GM21619 (cell line): ENCODE data around the gene DHRS12.

Experiments
- ATAC-seq: cut with Tn5 transposase; IDR thresholded peaks from one replicate; pipeline ENCODE4 v1.9.1; 2021; ENCODE audit not compliant: unreplicated experiment

Gene DHRS12

GRCh38 chr13:51803422-51804294 is at the start of gene DHRS12:
TSS of gene DHRS12 (minus strand) at chr13:51804163. CDS start at chr13:51799659, 4,504 bp downstream.
- ATAC-seq, result peak; percentile 85

GRCh38 chr13:51849145-51850101 is 45.5 kb upstream of the DHRS12 start:
- no peak for ATAC-seq

DNA sequence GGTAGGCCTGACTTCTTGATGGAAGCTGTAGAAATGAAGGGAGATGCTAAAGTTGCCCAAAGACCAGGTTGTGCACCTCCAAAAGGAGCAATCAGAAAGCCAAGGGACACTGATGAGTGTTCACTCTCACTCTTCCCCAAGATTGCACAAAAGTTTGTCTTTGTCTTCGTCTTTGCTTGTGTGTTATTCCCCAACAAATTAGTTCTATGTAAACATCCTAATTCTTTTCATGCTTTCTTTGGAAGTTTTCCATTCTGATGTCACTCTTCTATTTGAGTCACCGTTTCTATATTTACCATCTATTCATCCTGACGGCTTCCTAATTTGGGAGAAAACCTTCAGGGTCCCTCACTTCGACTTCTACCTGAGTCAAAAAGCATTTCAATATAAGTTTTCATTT is 44.7 kb upstream of the DHRS12 start:
- ATAC-seq, result no peak

DNA sequence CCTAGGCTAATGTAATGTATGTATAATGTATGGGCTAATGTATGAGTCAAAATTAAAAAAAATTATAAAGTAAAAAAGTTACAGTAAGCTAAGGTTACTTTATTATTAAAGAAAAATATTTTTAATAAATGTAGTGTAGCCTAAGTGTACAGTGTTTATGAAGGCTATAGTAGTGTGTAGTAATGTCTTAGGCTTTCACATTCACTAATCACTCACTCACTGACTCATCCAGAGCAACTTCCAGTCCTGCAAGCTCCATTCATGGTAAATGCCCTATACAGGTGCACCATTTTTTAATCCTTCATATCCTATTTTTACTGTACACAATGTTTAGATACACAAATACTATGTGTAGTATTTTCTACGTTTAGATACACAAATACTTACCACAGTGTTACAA is 42.8 kb upstream of the DHRS12 start:
- no peak for ATAC-seq

DNA sequence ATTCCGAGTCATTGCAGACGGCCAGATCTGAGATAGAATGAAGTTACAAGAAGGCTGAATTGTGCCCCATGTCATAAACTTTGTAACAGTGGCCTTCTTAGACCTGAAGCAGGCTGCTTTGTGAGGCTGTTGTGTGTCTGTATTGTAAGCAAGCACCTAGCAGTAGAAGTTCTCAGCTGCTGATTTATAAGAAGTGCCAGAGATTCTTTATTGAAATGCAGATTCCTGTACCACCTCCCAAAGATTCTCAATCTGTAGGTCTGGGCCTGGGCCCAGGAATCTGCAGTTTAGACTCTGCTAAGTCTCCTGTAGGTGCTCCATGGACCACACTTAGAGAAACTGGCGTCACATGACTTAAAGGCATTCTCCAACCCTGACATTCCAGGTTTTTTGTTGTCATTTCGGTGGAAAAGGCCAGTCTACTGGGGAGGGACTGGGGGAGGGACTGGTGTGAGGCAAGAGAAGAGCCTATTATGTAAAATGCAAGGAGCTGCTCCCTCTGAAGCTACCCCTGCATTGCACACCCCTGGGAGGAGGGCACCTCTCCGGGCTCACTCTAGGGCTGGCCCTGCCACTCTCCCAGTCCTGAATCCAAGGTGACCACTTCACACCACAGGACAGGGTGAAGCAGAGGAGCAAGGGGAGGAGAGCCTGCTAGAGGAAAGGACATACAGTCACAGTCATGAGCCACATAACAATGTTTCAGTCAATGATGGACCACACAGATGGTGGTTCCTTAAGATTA is 41.8 kb upstream of the DHRS12 start:
- no peak for ATAC-seq

DNA sequence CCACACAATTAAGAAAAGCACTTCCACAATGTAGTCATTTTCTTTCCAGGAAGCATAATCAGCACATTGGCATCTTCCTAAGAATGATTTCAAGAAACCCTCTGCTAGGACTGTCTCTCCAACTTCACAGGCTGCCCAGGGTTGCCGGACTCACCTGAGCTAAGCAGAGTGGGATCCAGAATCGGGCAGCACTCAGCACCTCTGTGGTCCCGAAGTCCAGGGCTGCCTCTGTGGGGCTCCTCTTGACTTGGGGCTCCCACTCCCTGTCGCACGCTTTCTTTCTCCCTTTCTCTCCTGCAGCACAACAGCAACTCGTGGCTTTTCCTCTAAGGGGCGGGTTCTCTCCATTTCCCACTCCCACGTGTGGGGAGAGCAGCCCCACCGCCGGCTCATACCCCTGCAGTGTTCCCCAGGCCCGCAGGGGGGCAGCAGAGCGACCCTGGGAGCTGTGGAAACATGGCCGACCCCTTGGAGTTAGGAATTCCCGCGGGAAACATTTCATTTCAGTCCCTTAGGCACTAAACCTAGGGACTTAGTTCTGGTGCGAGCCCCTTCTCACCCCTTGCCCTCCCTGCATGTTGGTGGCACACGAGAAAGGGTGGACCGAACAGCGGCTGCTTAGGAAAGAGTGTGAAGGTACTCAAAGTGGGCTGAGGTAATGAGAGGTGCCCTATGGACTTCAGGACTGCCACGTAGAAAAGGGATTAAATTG is 41.1 kb upstream of the DHRS12 start, which contains the start of gene TMEM272:
Gene TMEM272 (minus strand): TSS at position 316 of the 712 bp plus-strand sequence. CDS start 6,647 bp downstream, outside the sequence.
- ATAC-seq, result peak; percentile 51

- ATAC-seq, result no peak
Observed at GRCh38 chr13:51843529-51843928, 39.6 kb upstream of the DHRS12 start.

- ATAC-seq, result no peak
Observed at GRCh38 chr13:51841732-51842131, 37.8 kb upstream of the DHRS12 start.

- ATAC-seq, result no peak
Observed at GRCh38 chr13:51840917-51841316, 37.0 kb upstream of the DHRS12 start.

DNA sequence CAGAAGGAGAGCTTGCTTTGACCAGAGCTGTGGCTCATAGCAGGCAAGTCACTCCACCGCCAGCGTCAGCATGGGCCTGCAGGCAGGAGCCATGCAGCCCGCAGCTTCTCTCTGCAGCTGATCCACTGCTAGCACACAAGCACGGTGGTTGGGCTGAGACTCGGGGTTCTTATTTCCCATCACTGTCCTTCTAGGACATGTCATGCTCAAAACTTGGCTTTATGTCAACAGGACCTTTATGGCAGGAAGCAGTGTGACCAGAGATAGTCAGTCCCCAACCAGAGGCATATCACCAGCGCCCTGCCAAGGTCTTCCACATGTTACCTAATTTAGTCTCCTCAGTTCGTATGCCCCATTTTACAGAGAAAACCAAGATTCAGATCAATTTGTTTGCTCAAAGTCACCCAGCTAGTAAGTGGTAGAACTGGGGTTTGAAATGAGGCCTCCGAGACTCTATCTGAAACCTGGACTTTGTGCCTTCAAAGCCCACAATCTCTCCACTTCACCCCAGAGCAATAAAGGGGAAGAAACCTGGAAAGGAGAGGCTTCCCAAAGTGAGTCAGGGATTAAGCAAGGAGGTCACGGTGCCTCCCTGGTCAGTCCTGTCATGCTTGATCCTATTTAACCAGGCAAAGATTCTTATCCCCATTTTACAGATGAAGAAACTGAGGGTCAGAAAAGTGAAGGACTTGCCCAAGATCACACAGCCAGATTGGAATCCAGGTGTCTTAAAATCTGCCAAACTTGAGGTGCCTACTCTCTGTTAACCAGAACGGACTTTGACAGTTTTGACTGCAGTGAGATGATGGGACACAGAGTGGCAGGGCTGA is 36.0 kb upstream of the DHRS12 start:
- no peak for ATAC-seq

DNA sequence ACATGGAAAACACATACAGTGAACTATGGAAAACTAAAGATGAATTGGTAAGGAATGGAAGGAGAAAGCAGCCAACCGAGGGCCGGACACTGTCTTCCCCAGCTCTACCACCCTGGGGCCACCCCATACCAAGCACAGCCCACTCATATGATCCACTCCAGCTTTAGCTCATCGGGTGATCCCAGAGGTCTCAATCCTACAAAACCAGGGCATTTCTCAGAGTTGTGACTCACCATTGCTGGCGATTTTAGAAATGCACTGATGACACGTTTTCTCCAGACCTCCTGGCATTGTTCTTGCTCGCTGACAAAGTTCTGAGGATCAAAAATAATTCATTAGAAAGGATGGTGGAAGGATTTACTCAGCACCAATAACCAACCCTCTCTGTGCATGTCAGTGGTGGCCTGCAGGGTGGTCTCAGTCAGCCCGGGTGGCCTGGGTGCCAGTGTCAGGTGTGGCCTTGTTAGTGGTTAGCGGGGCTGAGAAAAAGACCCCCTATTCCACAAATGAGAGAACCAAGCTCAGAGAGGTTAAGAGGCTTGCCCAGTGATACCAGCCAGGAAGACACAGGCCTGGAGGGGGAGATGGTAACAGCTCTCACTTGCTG is 34.4 kb upstream of the DHRS12 start:
- no peak for ATAC-seq

DNA sequence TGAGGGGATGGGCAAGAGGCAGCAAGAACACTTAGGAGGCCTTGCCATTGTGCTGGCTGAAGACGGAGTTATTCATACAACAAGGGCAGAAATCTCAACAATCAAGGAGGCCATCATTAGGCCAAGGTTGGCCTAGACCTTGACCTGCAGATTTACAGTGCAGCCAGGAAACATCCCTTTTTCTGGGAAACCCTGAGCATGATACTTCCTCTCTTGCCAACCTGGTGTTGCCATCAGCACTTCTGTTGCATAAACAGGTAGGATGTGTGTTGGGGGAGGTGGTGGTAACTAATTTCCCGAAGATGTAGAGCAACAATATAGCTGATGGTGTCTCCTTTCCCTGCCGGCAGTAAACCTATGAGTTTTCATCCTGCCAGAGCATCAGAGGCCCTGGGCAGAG is 33.1 kb upstream of the DHRS12 start:
- no peak for ATAC-seq

GRCh38 chr13:51834581-51835171 is 30.7 kb upstream of the DHRS12 start:
- ATAC-seq, result no peak

DNA sequence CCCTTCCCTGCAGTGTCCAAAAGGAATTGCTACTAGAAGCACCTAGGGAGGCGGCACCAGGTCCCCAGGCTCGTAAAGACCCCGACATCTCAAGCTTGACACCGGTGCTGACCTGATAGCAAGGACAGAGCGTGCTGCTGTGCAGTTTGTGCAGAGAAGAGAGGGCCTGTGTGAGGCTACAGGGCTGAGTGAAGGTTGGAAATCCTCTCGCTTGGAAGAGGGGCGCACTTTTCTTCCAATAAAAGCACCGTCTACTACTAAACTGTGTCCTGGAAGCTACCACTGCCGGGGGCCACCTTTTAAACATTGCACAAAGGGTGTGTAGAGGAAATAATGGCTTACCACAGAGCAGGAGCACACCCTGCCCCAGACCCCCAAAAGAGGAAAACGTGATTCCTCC is 30.0 kb upstream of the DHRS12 start:
- no peak for ATAC-seq

DNA sequence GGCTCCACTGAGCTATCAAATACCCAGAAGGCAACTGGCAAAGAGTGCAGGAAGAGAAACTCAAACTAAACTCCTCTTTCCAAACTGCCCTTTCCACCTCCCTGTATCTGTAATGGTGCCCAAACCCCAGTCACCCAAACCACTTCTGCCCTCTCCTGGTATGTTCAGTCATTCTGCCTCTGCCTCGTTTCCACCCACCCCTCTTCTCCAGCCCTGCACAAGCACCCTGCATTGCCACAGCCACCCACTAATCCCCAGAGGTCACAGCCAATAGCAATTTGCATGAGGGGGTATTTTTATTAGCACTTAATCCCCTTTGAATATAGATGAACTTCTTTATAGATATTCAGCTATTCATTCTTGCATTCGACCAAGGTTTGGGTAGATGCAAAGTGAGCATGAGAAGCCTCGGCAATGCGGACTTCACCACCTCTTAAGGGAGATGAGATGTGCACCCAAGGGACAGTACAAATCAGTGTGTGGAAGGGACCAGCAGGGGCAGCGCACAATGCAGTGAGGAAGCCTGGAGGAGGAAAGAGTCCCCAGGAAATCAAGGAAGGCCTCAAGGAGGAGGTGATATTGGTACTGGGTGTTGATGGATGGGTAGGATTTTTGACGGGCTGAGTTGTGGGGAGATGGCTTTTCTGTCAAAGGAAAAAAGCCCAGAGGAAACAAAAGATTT is 28.6 kb upstream of the DHRS12 start:
- ATAC-seq, result peak; percentile 73

DNA sequence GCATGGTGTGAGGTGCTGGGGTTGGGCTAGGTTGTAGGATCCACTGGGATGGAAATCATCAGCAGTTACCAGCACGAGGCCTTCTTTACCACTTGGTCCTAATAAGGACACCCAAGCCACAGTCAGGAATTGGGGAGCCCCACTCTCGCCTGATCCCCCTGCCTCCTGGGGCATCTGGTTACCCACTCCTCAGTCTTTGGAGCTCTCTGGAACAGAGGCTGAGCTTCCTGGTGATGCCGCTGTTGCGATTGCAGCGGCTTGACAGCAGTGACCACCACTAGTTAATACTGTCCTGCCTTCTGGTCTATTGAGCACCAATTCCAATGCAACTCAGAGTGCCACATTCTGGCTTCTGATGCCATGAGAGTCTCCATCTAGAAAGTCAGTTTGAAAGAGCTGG is 27.6 kb upstream of the DHRS12 start:
- ATAC-seq, result no peak

DNA sequence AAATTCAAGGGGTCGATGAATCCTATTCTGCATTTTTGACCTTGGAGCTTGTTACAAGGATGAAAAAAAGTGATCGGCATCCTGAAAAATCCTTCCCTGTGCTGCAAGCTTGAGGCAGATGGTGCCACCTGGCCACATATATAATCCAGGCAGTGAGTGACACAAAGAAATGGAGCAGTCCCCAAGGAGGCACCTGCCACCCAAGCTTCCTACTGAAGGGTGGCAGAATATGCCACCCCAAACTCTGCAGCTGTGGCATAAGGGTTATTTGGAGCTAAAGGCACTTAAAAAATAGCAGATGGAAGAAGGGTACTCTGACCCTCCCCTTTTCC is 25.6 kb upstream of the DHRS12 start:
- ATAC-seq, result no peak
